Measurements from ENCODE around the gene TMEM272.
A peak's percentile ranks its signal among the peaks of the same experiment; 100 is the strongest.

The TMEM272 gene

DNA sequence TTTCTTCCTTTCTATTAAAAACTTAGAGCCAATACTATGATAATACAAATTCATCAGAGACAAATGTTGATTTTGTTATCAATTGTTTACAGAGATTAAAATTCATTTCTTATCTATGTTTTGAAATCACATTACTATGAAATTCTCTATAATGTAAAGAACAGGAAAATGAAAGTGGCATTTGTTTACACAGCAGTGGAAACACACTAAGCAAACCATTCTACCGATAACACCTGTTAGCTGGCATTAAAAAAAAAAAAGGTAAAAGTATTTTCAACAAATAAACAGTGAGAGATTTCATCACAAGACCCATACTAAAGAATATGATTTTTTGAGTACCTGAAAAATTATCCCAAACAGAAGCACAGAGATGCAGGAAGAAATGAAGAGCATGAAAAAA lies 12.0 kb upstream of the TMEM272 start:
- no peak for DNase-seq (ENCODE audit: low read depth, low spot score)

DNA sequence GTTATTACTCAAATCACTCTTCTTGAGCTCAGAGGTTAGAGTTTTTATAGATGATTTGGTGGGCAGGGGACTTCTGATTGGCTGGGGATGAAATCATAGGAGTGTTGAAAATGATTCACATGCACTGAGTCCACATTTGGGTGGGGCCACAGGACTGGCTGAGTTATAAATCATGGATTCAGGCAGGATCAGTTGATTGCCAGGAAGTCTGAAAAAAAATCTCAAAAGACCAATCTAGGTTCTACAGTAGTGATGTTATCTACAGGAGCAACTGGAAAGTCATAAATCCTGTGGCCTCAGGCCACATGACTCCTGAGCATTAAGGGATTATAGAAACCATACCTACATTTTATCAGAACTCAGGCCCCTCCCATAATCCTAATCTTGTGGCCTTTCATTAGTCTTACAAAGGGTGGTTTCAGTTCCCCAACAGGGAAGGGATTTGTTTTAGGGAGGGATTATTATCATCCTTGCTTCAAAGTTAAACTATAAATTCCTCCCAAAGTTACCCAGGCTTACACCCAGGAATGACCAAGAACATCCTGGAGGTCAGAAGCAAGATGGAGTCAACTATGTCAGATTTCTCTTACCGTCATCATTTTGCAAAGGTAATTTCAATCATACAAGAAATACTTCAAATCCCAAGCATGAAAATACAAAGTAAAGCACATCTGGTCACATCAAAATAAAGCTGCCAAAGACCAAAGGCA lies 11.2 kb upstream of the TMEM272 start:
- no peak for DNase-seq (ENCODE audit: low read depth, low spot score)
- H3K4me3 ChIP-seq (ENCODE audit: low read length): no peak overlapping the region

More for the DNA sequence above, 12.0 kb upstream of the TMEM272 start:
- H3K4me3 ChIP-seq (ENCODE audit: low read length): no peak overlapping the region

DNA sequence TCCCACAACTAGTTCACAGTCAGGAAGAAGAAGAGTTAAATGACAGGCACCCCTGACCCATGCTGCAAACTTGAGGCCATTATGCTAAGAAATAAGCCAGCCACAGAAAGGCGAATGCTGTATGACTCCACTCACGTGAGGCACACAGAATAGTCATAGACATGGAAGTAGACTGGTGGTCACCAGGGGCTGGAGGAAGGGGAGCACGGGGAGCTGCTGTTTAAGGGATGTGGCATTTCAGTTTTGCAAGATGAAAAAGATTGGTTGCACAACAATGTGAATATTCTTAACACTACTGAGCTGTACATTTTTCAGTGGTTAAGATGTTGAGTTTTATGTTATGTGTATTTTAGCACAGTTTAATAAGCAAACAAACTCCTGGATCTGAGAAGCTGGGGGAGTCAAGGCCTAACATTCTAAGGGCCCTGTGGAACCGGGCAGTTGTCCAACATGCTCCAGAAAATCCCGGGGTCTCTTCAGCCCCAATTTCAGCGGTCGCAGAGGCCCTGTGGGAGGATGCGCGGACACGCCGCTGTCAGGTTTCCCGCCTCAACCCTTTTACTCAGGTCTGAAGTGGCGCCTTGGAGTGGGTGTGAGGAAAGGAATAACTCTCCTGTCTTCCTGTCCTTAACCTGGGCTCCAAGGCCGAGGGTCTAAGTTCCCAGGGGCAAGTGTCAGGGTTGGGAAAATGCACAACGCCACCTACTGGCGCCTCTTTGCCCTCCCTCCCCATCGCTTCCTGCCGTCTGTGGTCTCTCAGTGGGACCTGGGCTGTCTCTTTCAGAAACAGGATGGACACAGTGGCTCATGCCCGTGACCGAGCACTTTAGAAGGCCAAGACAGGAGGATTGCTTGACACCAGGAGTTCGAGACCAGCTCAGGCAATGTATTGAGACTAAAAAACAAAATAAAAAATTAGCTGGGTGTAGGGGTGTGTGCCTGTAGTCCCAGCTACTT lies 4.4 kb upstream of the TMEM272 start:
- peak; percentile 37 for DNase-seq (ENCODE audit: low read depth, low spot score)
- H3K4me3 ChIP-seq (ENCODE audit: low read length): no peak overlapping the region

DNA sequence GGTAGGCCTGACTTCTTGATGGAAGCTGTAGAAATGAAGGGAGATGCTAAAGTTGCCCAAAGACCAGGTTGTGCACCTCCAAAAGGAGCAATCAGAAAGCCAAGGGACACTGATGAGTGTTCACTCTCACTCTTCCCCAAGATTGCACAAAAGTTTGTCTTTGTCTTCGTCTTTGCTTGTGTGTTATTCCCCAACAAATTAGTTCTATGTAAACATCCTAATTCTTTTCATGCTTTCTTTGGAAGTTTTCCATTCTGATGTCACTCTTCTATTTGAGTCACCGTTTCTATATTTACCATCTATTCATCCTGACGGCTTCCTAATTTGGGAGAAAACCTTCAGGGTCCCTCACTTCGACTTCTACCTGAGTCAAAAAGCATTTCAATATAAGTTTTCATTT lies 3.7 kb upstream of the TMEM272 start:
- DNase-seq (ENCODE audit: low read depth, low spot score): no peak
- no peak overlapping the region for H3K4me3 ChIP-seq (ENCODE audit: low read length)

DNA sequence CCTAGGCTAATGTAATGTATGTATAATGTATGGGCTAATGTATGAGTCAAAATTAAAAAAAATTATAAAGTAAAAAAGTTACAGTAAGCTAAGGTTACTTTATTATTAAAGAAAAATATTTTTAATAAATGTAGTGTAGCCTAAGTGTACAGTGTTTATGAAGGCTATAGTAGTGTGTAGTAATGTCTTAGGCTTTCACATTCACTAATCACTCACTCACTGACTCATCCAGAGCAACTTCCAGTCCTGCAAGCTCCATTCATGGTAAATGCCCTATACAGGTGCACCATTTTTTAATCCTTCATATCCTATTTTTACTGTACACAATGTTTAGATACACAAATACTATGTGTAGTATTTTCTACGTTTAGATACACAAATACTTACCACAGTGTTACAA lies 1.8 kb upstream of the TMEM272 start:
- no peak overlapping the region for H3K4me3 ChIP-seq (ENCODE audit: low read length)
- no peak for DNase-seq (ENCODE audit: low read depth, low spot score)

DNA sequence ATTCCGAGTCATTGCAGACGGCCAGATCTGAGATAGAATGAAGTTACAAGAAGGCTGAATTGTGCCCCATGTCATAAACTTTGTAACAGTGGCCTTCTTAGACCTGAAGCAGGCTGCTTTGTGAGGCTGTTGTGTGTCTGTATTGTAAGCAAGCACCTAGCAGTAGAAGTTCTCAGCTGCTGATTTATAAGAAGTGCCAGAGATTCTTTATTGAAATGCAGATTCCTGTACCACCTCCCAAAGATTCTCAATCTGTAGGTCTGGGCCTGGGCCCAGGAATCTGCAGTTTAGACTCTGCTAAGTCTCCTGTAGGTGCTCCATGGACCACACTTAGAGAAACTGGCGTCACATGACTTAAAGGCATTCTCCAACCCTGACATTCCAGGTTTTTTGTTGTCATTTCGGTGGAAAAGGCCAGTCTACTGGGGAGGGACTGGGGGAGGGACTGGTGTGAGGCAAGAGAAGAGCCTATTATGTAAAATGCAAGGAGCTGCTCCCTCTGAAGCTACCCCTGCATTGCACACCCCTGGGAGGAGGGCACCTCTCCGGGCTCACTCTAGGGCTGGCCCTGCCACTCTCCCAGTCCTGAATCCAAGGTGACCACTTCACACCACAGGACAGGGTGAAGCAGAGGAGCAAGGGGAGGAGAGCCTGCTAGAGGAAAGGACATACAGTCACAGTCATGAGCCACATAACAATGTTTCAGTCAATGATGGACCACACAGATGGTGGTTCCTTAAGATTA lies 769 bp upstream of the TMEM272 start:
- DNase-seq (ENCODE audit: low read depth, low spot score): no peak
- no peak overlapping the region for H3K4me3 ChIP-seq (ENCODE audit: low read length)

DNA sequence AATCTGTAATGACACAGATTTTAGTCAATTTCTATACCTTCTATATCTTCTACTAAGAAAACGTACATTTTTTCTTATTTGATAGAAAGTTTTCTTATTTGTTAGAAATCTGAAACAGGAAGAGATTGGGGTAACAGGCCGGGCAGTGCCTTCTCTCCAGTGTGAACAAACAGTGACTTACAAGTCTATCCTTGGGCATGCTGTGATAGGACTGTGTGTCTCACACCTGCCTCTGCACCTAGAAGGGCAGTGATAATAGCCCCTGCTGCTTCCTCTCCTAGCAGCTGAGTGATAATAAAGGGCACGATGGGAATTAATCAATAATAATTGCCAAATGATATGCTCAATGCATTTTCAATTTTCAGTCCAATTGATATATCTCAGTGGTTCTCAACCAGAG lies 1.4 kb downstream of the TMEM272 start:
- H3K4me3 ChIP-seq (ENCODE audit: low read length): no peak overlapping the region
- no peak for DNase-seq (ENCODE audit: low read depth, low spot score)

DNA sequence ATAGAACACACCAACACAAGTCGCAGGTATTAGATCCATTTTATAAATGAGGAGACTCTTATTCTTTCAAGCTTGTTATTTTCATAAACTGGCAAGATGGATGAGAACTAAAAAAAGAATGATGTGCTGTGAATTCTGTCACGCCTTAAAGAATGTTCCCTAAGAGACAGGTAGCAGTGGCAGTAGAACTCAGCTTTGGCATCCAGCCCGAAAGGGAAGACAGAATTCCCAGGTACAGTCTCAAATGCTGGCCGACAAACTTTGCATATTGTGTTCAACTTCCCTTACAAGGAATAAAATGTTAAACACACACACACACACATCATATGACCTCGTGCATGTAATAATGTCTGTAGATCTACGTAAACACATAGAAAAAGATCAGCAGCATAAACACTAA lies 3.2 kb downstream of the TMEM272 start:
- H3K4me3 ChIP-seq (ENCODE audit: low read length): no peak overlapping the region
- DNase-seq (ENCODE audit: low read depth, low spot score): no peak

DNA sequence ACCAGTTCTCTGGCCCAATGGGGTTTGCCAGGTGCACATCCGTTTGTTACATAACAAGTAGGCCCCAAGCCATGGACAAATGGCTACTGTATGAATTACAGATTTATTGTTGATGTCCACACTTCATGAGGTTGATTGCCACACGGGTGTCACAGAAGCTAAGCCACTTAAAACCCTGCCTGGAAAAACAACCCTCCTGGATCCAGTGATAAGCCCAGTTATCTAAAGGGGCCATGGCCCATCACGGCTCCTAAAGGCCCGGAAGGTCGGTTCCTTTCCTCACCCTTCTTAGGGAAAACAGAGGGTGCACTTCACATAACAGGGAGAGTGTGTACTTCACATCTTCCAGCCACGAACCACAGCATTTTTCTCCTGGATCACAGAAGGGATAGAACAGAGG lies 4.1 kb downstream of the TMEM272 start:
- H3K4me3 ChIP-seq (ENCODE audit: low read length): no peak overlapping the region
- no peak for DNase-seq (ENCODE audit: low read depth, low spot score)

DNA sequence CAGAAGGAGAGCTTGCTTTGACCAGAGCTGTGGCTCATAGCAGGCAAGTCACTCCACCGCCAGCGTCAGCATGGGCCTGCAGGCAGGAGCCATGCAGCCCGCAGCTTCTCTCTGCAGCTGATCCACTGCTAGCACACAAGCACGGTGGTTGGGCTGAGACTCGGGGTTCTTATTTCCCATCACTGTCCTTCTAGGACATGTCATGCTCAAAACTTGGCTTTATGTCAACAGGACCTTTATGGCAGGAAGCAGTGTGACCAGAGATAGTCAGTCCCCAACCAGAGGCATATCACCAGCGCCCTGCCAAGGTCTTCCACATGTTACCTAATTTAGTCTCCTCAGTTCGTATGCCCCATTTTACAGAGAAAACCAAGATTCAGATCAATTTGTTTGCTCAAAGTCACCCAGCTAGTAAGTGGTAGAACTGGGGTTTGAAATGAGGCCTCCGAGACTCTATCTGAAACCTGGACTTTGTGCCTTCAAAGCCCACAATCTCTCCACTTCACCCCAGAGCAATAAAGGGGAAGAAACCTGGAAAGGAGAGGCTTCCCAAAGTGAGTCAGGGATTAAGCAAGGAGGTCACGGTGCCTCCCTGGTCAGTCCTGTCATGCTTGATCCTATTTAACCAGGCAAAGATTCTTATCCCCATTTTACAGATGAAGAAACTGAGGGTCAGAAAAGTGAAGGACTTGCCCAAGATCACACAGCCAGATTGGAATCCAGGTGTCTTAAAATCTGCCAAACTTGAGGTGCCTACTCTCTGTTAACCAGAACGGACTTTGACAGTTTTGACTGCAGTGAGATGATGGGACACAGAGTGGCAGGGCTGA lies 5.1 kb downstream of the TMEM272 start:
- H3K4me3 ChIP-seq (ENCODE audit: low read length): no peak overlapping the region
- no peak for DNase-seq (ENCODE audit: low read depth, low spot score)

DNA sequence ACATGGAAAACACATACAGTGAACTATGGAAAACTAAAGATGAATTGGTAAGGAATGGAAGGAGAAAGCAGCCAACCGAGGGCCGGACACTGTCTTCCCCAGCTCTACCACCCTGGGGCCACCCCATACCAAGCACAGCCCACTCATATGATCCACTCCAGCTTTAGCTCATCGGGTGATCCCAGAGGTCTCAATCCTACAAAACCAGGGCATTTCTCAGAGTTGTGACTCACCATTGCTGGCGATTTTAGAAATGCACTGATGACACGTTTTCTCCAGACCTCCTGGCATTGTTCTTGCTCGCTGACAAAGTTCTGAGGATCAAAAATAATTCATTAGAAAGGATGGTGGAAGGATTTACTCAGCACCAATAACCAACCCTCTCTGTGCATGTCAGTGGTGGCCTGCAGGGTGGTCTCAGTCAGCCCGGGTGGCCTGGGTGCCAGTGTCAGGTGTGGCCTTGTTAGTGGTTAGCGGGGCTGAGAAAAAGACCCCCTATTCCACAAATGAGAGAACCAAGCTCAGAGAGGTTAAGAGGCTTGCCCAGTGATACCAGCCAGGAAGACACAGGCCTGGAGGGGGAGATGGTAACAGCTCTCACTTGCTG lies 6.6 kb downstream of the TMEM272 start:
- no peak for DNase-seq (ENCODE audit: low read depth, low spot score)

DNA sequence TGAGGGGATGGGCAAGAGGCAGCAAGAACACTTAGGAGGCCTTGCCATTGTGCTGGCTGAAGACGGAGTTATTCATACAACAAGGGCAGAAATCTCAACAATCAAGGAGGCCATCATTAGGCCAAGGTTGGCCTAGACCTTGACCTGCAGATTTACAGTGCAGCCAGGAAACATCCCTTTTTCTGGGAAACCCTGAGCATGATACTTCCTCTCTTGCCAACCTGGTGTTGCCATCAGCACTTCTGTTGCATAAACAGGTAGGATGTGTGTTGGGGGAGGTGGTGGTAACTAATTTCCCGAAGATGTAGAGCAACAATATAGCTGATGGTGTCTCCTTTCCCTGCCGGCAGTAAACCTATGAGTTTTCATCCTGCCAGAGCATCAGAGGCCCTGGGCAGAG lies 8.0 kb downstream of the TMEM272 start:
- no peak for DNase-seq (ENCODE audit: low read depth, low spot score)
- no peak overlapping the region for H3K4me3 ChIP-seq (ENCODE audit: low read length)

More for the DNA sequence above, 6.6 kb downstream of the TMEM272 start:
- no peak overlapping the region for H3K4me3 ChIP-seq (ENCODE audit: low read length)

DNA sequence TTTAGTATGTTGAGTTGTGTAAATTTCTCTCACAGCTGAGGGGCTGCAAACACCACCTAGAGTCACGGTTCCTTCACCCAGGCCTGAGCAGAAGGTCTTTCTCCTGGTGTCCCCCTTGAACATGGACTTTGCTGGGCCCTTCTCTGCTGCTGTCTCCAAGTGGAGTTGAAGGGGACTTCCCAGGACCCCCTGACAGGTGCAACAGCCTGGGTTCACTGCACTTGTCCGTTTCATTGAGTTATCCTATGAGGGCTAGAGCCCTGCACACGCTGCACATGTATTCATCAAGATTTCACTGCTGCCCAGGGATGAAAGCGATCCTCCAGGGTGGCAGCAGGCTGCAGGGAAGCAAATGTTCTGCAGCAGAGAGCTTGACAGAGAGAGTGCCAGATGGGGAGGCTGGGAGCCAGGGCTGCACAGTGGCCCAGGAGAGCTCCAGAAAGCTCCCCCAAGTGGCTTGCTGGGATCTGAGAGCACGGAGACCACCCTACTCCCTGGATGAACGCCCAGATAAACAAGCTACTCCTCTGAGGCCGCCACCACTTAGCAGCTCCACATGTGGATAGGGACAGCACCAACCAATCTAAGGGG lies 10.3 kb downstream of the TMEM272 start:
- H3K4me3 ChIP-seq (ENCODE audit: low read length): no peak overlapping the region
- DNase-seq (ENCODE audit: low read depth, low spot score): no peak

DNA sequence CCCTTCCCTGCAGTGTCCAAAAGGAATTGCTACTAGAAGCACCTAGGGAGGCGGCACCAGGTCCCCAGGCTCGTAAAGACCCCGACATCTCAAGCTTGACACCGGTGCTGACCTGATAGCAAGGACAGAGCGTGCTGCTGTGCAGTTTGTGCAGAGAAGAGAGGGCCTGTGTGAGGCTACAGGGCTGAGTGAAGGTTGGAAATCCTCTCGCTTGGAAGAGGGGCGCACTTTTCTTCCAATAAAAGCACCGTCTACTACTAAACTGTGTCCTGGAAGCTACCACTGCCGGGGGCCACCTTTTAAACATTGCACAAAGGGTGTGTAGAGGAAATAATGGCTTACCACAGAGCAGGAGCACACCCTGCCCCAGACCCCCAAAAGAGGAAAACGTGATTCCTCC lies 11.0 kb downstream of the TMEM272 start:
- no peak overlapping the region for H3K4me3 ChIP-seq (ENCODE audit: low read length)
- DNase-seq (ENCODE audit: low read depth, low spot score): no peak

DNA sequence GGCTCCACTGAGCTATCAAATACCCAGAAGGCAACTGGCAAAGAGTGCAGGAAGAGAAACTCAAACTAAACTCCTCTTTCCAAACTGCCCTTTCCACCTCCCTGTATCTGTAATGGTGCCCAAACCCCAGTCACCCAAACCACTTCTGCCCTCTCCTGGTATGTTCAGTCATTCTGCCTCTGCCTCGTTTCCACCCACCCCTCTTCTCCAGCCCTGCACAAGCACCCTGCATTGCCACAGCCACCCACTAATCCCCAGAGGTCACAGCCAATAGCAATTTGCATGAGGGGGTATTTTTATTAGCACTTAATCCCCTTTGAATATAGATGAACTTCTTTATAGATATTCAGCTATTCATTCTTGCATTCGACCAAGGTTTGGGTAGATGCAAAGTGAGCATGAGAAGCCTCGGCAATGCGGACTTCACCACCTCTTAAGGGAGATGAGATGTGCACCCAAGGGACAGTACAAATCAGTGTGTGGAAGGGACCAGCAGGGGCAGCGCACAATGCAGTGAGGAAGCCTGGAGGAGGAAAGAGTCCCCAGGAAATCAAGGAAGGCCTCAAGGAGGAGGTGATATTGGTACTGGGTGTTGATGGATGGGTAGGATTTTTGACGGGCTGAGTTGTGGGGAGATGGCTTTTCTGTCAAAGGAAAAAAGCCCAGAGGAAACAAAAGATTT lies 12.4 kb downstream of the TMEM272 start:
- DNase-seq (ENCODE audit: low read depth, low spot score): peak; percentile 64
- H3K4me3 ChIP-seq (ENCODE audit: low read length): no peak overlapping the region

DNA sequence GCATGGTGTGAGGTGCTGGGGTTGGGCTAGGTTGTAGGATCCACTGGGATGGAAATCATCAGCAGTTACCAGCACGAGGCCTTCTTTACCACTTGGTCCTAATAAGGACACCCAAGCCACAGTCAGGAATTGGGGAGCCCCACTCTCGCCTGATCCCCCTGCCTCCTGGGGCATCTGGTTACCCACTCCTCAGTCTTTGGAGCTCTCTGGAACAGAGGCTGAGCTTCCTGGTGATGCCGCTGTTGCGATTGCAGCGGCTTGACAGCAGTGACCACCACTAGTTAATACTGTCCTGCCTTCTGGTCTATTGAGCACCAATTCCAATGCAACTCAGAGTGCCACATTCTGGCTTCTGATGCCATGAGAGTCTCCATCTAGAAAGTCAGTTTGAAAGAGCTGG lies 13.5 kb downstream of the TMEM272 start:
- no peak for DNase-seq (ENCODE audit: low read depth, low spot score)
- H3K4me3 ChIP-seq (ENCODE audit: low read length): no peak overlapping the region

DNA sequence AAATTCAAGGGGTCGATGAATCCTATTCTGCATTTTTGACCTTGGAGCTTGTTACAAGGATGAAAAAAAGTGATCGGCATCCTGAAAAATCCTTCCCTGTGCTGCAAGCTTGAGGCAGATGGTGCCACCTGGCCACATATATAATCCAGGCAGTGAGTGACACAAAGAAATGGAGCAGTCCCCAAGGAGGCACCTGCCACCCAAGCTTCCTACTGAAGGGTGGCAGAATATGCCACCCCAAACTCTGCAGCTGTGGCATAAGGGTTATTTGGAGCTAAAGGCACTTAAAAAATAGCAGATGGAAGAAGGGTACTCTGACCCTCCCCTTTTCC lies 15.4 kb downstream of the TMEM272 start:
- DNase-seq (ENCODE audit: low read depth, low spot score): no peak
- H3K4me3 ChIP-seq (ENCODE audit: low read length): no peak overlapping the region
